SK-N-MC (cell line): ENCODE results near the gene MYO1F.

Source experiments
- EZH2 ChIP-seq: fragments of 200-600 bp; sonication (generic); IDR thresholded peaks from one replicate; pipeline ENCODE4 v1.6.1; 2017; ENCODE audit warnings: antibody characterized with exemption
- FOXP2 ChIP-seq: optimal IDR thresholded peaks from 2 replicates; pipeline ENCODE3; 2011; ENCODE audit warnings: mild to moderate bottlenecking, moderate library complexity; ENCODE audit not compliant: insufficient read depth; ENCODE audit errors: extremely low read length, control extremely low read depth
- POLR2AphosphoS5 ChIP-seq: IDR thresholded peaks from 2 replicates; pipeline ENCODE4 v1.6.1; 2012; ENCODE audit warnings: mild to moderate bottlenecking, low read depth, low read length, borderline replicate concordance

DNA sequence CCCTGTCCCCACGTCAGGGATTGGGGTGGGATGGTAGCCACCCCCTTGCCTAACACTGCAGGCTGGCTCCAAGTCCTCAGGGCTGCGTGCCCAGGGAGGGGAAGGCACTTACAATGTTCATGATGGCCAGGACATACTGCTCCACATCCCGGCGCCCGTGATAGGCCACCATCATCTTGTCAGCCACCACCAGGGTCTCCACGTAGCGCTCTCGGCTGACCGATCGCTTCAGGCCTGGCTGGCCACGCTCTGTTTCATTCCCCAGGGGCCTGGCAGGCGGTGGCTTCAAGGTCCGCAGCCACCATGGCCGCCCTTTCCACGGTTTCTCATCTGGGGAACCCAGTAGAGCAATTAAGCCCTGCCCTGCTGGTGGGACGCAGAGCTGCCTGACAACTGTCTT lies 23.6 kb upstream of the MYO1F start:
- TF ChIP-seq POLR2AphosphoS5 (no peak), EZH2 (no peak), FOXP2 (no peak)
